ACC112 (cell line): ENCODE measurements around the gene HAPLN2.

Experiments
- H2AFZ ChIP-seq: fragments of 200-600 bp; sonication (generic); one replicate; pipeline ENCODE4 v1.6.0; 2017; ENCODE audit warnings: antibody characterized with exemption, low read length; ENCODE audit not compliant: unreplicated experiment
- H3K27ac ChIP-seq: fragments of 200-600 bp; sonication (generic); 2 replicates; pipeline ENCODE4 v1.5.1; 2014; ENCODE audit warnings: low read depth, mild to moderate bottlenecking, antibody characterized with exemption, low read length, moderate library complexity
- H3K27me3 ChIP-seq: fragments of 200-600 bp; sonication (generic); 2 replicates; pipeline ENCODE4 v1.6.1; 2014; ENCODE audit warnings: mild to moderate bottlenecking, antibody characterized with exemption, low read length, moderate library complexity, mixed read lengths; ENCODE audit not compliant: insufficient read depth
- H3K36me3 ChIP-seq: fragments of 200-600 bp; sonication (generic); 2 replicates; pipeline ENCODE4 v1.6.1; 2016; ENCODE audit warnings: mild to moderate bottlenecking, antibody characterized with exemption, low read length, moderate library complexity, mixed read lengths; ENCODE audit not compliant: insufficient read depth
- H3K4me1 ChIP-seq: fragments of 200-600 bp; sonication (generic); one replicate; pipeline ENCODE4 v1.6.1; 2016; ENCODE audit warnings: low read length, mixed read lengths; ENCODE audit not compliant: insufficient read depth, unreplicated experiment, control insufficient read depth
- H3K4me3 ChIP-seq: fragments of 200-600 bp; sonication (generic); 2 replicates; pipeline ENCODE4 v1.5.1; 2014; ENCODE audit warnings: mild to moderate bottlenecking, low read depth, low read length
- H3K79me2 ChIP-seq: fragments of 200-600 bp; sonication (generic); one replicate; pipeline ENCODE4 v1.6.0; 2016; ENCODE audit warnings: low read length; ENCODE audit not compliant: control insufficient read depth, unreplicated experiment, insufficient read depth

The HAPLN2 gene

GRCh38 chr1:156664046-156664766 is 45.0 kb downstream of the HAPLN2 start:
- Histone ChIP-seq H3K27ac (no peak overlapping the region), H3K4me1 (peaks cover 46% of the 10 kb centered on the region), H2AFZ (no peak overlapping the region)

GRCh38 chr1:156664767-156665411 is 45.7 kb downstream of the HAPLN2 start:
- Histone ChIP-seq H3K79me2 (no peaks in the 10 kb centered on the region), H2AFZ (no peak overlapping the region), H3K27me3 (no peaks in the 10 kb centered on the region), H3K27ac (no peak overlapping the region), H3K4me1 (peaks cover 40% of the 10 kb centered on the region), H3K4me3 (no peak overlapping the region), H3K36me3 (no peaks in the 10 kb centered on the region)

More at GRCh38 chr1:156664046-156664766, 45.0 kb downstream of the HAPLN2 start:
- Histone ChIP-seq H3K79me2 (no peaks in the 10 kb centered on the region), H3K4me3 (no peak overlapping the region), H3K36me3 (no peaks in the 10 kb centered on the region), H3K27me3 (no peaks in the 10 kb centered on the region)

- Histone ChIP-seq H3K79me2 (no peaks in the 10 kb centered on the region), H3K27ac (no peak overlapping the region), H3K4me1 (peaks cover 37% of the 10 kb centered on the region), H3K27me3 (no peaks in the 10 kb centered on the region), H3K36me3 (no peaks in the 10 kb centered on the region), H3K4me3 (no peak overlapping the region), H2AFZ (no peak overlapping the region)
Measured at GRCh38 chr1:156665539-156665938, 46.3 kb downstream of the HAPLN2 start.

GRCh38 chr1:156666862-156667609 is 47.8 kb downstream of the HAPLN2 start:
- no peaks in the 10 kb centered on the region for H3K27me3 ChIP-seq
- H3K4me3 ChIP-seq = no peak overlapping the region
- H3K79me2 ChIP-seq = no peaks in the 10 kb centered on the region
- H3K36me3 ChIP-seq = no peaks in the 10 kb centered on the region
- H3K4me1 ChIP-seq = peaks cover 23% of the 10 kb centered on the region
- no peak overlapping the region for H2AFZ ChIP-seq
- no peak overlapping the region for H3K27ac ChIP-seq

GRCh38 chr1:156667610-156667967 is 48.4 kb downstream of the HAPLN2 start:
- Histone ChIP-seq H3K36me3 (no peaks in the 10 kb centered on the region), H3K4me3 (no peak overlapping the region), H3K4me1 (peaks cover 18% of the 10 kb centered on the region), H3K27ac (no peak overlapping the region), H3K27me3 (no peaks in the 10 kb centered on the region), H2AFZ (no peak overlapping the region), H3K79me2 (no peaks in the 10 kb centered on the region)

- Histone ChIP-seq H2AFZ (no peak overlapping the region), H3K4me1 (peaks cover 13% of the 10 kb centered on the region), H3K27ac (no peak overlapping the region), H3K36me3 (no peaks in the 10 kb centered on the region), H3K27me3 (no peaks in the 10 kb centered on the region), H3K4me3 (no peak overlapping the region), H3K79me2 (no peaks in the 10 kb centered on the region)
Measured at GRCh38 chr1:156667968-156668709, 48.9 kb downstream of the HAPLN2 start.

- peaks cover 8% of the 10 kb centered on the region for H3K4me1 ChIP-seq
- no peak overlapping the region for H2AFZ ChIP-seq
- H3K27me3 ChIP-seq = no peaks in the 10 kb centered on the region
- H3K27ac ChIP-seq = no peak overlapping the region
- H3K79me2 ChIP-seq = no peaks in the 10 kb centered on the region
- no peaks in the 10 kb centered on the region for H3K36me3 ChIP-seq
- no peak overlapping the region for H3K4me3 ChIP-seq
Measured at GRCh38 chr1:156668801-156669637, 49.8 kb downstream of the HAPLN2 start.

- Histone ChIP-seq H3K4me3 (no peak overlapping the region), H3K27me3 (no peaks in the 10 kb centered on the region), H3K79me2 (no peaks in the 10 kb centered on the region), H3K36me3 (no peaks in the 10 kb centered on the region), H3K27ac (no peak overlapping the region), H2AFZ (no peak overlapping the region), H3K4me1 (peaks cover 1% of the 10 kb centered on the region)
Measured at GRCh38 chr1:156669794-156670193, 50.6 kb downstream of the HAPLN2 start.

- H3K4me3 ChIP-seq = no peak overlapping the region
- H3K4me1 ChIP-seq = peaks cover 3% of the 10 kb centered on the region
- H2AFZ ChIP-seq = no peak overlapping the region
Measured at GRCh38 chr1:156670359-156670758, 51.1 kb downstream of the HAPLN2 start.

GRCh38 chr1:156670791-156671190 is 51.6 kb downstream of the HAPLN2 start:
- Histone ChIP-seq H3K27me3 (no peaks in the 10 kb centered on the region), H3K4me1 (peaks cover 4% of the 10 kb centered on the region), H3K27ac (no peak overlapping the region), H3K4me3 (no peak overlapping the region), H3K36me3 (no peaks in the 10 kb centered on the region), H3K79me2 (peaks cover 3% of the 10 kb centered on the region), H2AFZ (no peak overlapping the region)

More at GRCh38 chr1:156670359-156670758, 51.1 kb downstream of the HAPLN2 start:
- Histone ChIP-seq H3K79me2 (no peaks in the 10 kb centered on the region), H3K36me3 (no peaks in the 10 kb centered on the region), H3K27me3 (no peaks in the 10 kb centered on the region), H3K27ac (no peak overlapping the region)
